ENCODE data around the gene VTN.

- TF ChIP-seq CTCF (IDR thresholded peaks at IDR 0.05; ENCODE audit: insufficient read depth, low read depth, low read length): no peak
- no peak for TF ChIP-seq EZH2 (IDR thresholded peaks at IDR 0.05; ENCODE audit: insufficient read depth, low read length)
These were observed 25.6 kb downstream of the VTN start for GRCh38 chr17:28344435-28344901.
